Omental fat pad (tissue), 4 donors: ENCODE measurements around the gene DDX47. TPM values are rescaled to one million over a fixed set of nuclear protein-coding genes. Genes with fewer than 3 reads are reported as not detected.

Experiments
- ATAC-seq: fragments of 150-250 bp; one replicate; pipeline ENCODE4 v1.9.1; 2016; ENCODE audit warnings: mild to moderate bottlenecking, moderate library complexity; ENCODE audit not compliant: low FRiP score
- DNase-seq: peaks from one replicate; pipeline ENCODE4 v3.0.0-alpha.2; 2019; ENCODE audit warnings: low spot score
- CTCF ChIP-seq, 3 donors: fragments of 450-650 bp; IDR thresholded peaks; one replicate each; pipeline ENCODE4 v1.5.1; 2016 to 2017; ENCODE audit warnings: antibody characterized with exemption in 3 of 3, mild to moderate bottlenecking in 3 of 3, moderate library complexity in 2 of 3
- total RNA-seq, 4 donors: library from RNA; depleted of rRNA; stranded (reverse); fragments of >200 nt; gene quantifications; one replicate each; pipeline ENCODE4 v1.1.0, GENCODE V29; 2016

Gene DDX47
- total RNA-seq, 4 donors from 2014 or later = 37.4 to 82.0 (median 51.1) TPM

GRCh38 chr12:12853435-12853834, 40.3 kb downstream of the DDX47 start:
- DNase-seq (no peak), ATAC-seq (no peak)
- TF ChIP-seq CTCF (IDR thresholded peaks at IDR 0.05) = no peak

- no peak for TF ChIP-seq CTCF (IDR thresholded peaks at IDR 0.05)
- DNase-seq (no peak), ATAC-seq (peak; percentile 73)
These were observed 46.5 kb downstream of the DDX47 start for GRCh38 chr12:12859690-12860089.

GRCh38 chr12:12864243-12864642, 51.1 kb downstream of the DDX47 start:
- ATAC-seq (no peak), DNase-seq (no peak)
- no peak for TF ChIP-seq CTCF (IDR thresholded peaks at IDR 0.05)

- DNase-seq (no peak), ATAC-seq (no peak)
- no peak for TF ChIP-seq CTCF (IDR thresholded peaks at IDR 0.05)
These were observed 55.5 kb downstream of the DDX47 start for GRCh38 chr12:12868477-12869235.

- ATAC-seq (no peak), DNase-seq (no peak)
- TF ChIP-seq CTCF (IDR thresholded peaks at IDR 0.05) = no peak
These were observed 57.3 kb downstream of the DDX47 start for GRCh38 chr12:12870465-12870864.

GRCh38 chr12:12871587-12872138, 58.5 kb downstream of the DDX47 start:
- no peak for TF ChIP-seq CTCF (IDR thresholded peaks at IDR 0.05)
- DNase-seq (no peak), ATAC-seq (no peak)
